ENCODE measurements around the gene CREB5. TPM values are rescaled to one million over a fixed set of nuclear protein-coding genes. Genes with fewer than 3 reads are reported as not detected.

CREB5 gene
- total RNA-seq, 1 experiment from 2014 or later, result 0.49 TPM

DNA sequence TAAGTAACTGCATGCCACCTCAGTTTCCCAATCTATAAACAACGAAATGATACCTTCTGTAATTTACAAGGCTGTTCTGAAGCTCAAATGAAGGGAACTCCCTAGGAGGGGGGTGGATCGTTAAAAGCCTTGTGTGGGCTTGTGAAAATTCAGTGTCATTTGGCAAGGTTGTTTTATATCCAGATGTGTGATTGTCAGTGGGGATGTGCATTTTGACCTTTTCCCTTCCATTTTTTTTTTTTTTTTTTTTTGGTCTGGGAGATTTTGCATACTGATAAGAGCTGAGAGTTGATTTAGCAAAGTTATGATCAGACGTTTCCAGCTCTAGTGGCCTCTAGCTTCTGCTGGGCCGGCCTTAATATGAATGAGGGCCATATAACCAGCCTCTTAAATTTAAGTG is 22.8 kb downstream of the CREB5 start (continued):
- no peak for TF ChIP-seq POLR2A (IDR thresholded peaks at IDR 0.05; ENCODE audit: borderline replicate concordance, extremely low read depth, insufficient read depth, insufficient read length)
- TF ChIP-seq YY1 (IDR thresholded peaks at IDR 0.05; ENCODE audit: extremely low read depth, insufficient replicate concordance, low read depth, low read length), result no peak
- no peak for TF ChIP-seq SIN3A (IDR thresholded peaks at IDR 0.05; ENCODE audit: low read depth)
- no peak for TF ChIP-seq JUND (IDR thresholded peaks at IDR 0.05)

DNA sequence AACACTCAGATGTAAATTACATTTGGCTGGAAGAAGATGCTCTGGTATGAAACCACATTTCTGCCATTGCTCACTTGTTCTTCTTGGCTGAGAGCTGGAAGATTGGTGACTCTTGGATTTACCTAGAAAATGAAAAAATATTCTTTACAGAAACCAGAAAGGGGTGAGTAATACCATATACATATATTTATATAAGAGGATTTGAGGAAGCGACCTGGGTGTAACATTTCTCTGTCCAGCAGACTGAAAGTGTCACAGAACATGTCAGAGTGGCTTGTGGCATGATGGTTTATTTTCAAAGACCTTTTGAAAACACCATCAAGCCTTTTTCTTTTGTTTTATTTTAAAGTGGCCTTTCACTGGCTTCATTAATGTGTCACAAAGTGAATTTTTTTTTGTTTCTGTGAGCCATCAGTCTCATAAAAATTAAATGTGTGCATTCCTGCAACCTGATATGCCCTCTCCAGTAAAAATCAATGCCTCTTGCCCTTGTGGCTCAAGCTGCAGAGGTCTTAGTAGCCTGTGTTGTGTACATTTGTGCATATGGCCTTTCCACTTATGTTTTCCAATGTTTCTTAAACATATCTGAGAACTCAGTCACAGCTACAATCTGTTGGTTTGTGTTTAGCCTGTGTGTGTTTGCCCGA is 23.5 kb downstream of the CREB5 start:
- H3K9me2 ChIP-seq (ENCODE audit: insufficient read depth), result no peaks in the 10 kb centered on the region
- no peak overlapping the region for H2AFZ ChIP-seq (ENCODE audit: low read depth, low read length, poor library complexity, severe bottlenecking)
- H3K36me3 ChIP-seq (ENCODE audit: control insufficient read depth in 1 of 2, insufficient read depth in 2 of 2, low read length in 2 of 2), result no peaks in the 10 kb centered on the region
- no peak for ATAC-seq
- no peak overlapping the region for H3K9ac ChIP-seq (ENCODE audit: low read length)
- no peak overlapping the region for H3K27ac ChIP-seq (ENCODE audit: low read depth, low read length)
- ChIA-PET RAD21 (ENCODE audit: low non-redundant PET in 1 of 2, low total read pairs in 2 of 2, uncharacterized antibody in 2 of 2, unreplicated experiment in 2 of 2) (no interaction called here), CTCF (no interaction called here), POLR2A (no interaction called here)
- H3K79me2 ChIP-seq (ENCODE audit: insufficient read depth, low read length), result no peaks in the 10 kb centered on the region
- H4K20me1 ChIP-seq (ENCODE audit: insufficient read depth), result no peaks in the 10 kb centered on the region
- TF ChIP-seq, protein P1, sequence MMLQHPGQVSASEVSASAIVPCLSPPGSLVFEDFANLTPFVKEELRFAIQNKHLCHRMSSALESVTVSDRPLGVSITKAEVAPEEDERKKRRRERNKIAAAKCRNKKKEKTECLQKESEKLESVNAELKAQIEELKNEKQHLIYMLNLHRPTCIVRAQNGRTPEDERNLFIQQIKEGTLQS (IDR thresholded peaks at IDR 0.05), result no peak
- no peak for TF ChIP-seq SIN3A (IDR thresholded peaks at IDR 0.05; ENCODE audit: low read depth)
- no peak for TF ChIP-seq ZFX (IDR thresholded peaks at IDR 0.05)
- TF ChIP-seq TCF7L2 (IDR thresholded peaks at IDR 0.05; ENCODE audit: borderline replicate concordance, extremely low read depth, insufficient read depth, insufficient read length), result no peak
- no peak for TF ChIP-seq EZH2 (IDR thresholded peaks at IDR 0.05)
- TF ChIP-seq RAD21 (IDR thresholded peaks at IDR 0.05; ENCODE audit: low read depth), result no peak
- TF ChIP-seq ZNF274 (IDR thresholded peaks at IDR 0.05; ENCODE audit: low read depth, low read length), result no peak
- TF ChIP-seq EZH2phosphoT487 (IDR thresholded peaks at IDR 0.05; ENCODE audit: borderline replicate concordance), result no peak
- intact Hi-C loops (cut with micrococcal nuclease), result no loop called here
- DNase-seq (ENCODE audit: low read depth, low spot score), result no peak
- peaks cover 92% of the 10 kb centered on the region for H3K27me3 ChIP-seq (ENCODE audit: insufficient read depth, low read length)
- BruUV-seq (replicated peaks), result no TSS peak
- H3K4me1 ChIP-seq (ENCODE audit: control insufficient read depth in 1 of 2, insufficient read depth in 2 of 2, low read length in 2 of 2), result no peaks in the 10 kb centered on the region
- H3K9me3 ChIP-seq (ENCODE audit: control insufficient read depth in 1 of 2, insufficient read depth in 1 of 2, low read depth in 1 of 2, low read length in 2 of 2), result no peaks in the 10 kb centered on the region
- H3K4me3 ChIP-seq (replicated peaks in 1 of 2; ENCODE audit: low read depth in 1 of 2, low read length in 2 of 2), result no peak overlapping the region
- no peak overlapping the region for H3K4me2 ChIP-seq (ENCODE audit: low read length)
